A204.1 (cell line): ENCODE results near the gene HTR3C.
A peak's percentile ranks its signal among the peaks of the same experiment; 100 is the strongest.
"Not testable (repeated sequence)": the region's sequence is repeated elsewhere in the genome, so short reads cannot be mapped to it uniquely, and the experiment has no call there.

Source experiments
- FAIRE-seq: peaks from 2 replicates; lab custom pipeline; 2012; peaks lifted over from hg19 to GRCh38; lab: Jason Lieb, UNC

The HTR3C gene

GRCh38 chr3:184052767-184053166, at the start of gene HTR3C:
Gene HTR3C, plus strand, starts transcription at chr3:184053047. Its CDS starts 34 bp downstream, at chr3:184053081.
- FAIRE-seq = no peak

- FAIRE-seq = no peak
These were observed 49.5 kb upstream of the HTR3C start for GRCh38 chr3:184003187-184003967.

GRCh38 chr3:184004476-184004875, 48.4 kb upstream of the HTR3C start:
- FAIRE-seq = no peak

GRCh38 chr3:184005941-184006507, 46.8 kb upstream of the HTR3C start:
- no peak for FAIRE-seq

- not testable (repeated sequence) for FAIRE-seq
These were observed 45.6 kb upstream of the HTR3C start for GRCh38 chr3:184007143-184007813.

GRCh38 chr3:184008161-184008560, 44.7 kb upstream of the HTR3C start:
- no peak for FAIRE-seq

- FAIRE-seq = no peak
These were observed 41.5 kb upstream of the HTR3C start for GRCh38 chr3:184011230-184011876.

- no peak for FAIRE-seq
These were observed 40.6 kb upstream of the HTR3C start for GRCh38 chr3:184011937-184012889.

- no peak for FAIRE-seq
These were observed 37.3 kb upstream of the HTR3C start for GRCh38 chr3:184015381-184016019.

- FAIRE-seq = no peak
These were observed 36.7 kb upstream of the HTR3C start for GRCh38 chr3:184016169-184016570.

- no peak for FAIRE-seq
These were observed 35.8 kb upstream of the HTR3C start for GRCh38 chr3:184016811-184017671.

- peak; percentile 57 for FAIRE-seq
These were observed 35.0 kb upstream of the HTR3C start, which contains the start of gene ABCC5 for GRCh38 chr3:184017672-184018423. Gene ABCC5, minus strand, starts transcription at chr3:184017884. Its CDS starts 3,492 bp downstream, at chr3:184014392.

GRCh38 chr3:184018424-184018973, 34.3 kb upstream of the HTR3C start:
- no peak for FAIRE-seq

GRCh38 chr3:184022323-184022722, 30.5 kb upstream of the HTR3C start:
- FAIRE-seq = no peak

GRCh38 chr3:184025256-184025655, 27.6 kb upstream of the HTR3C start:
- FAIRE-seq = not testable (repeated sequence)

- FAIRE-seq = not testable (repeated sequence)
These were observed 24.5 kb upstream of the HTR3C start for GRCh38 chr3:184028275-184028890.

GRCh38 chr3:184029443-184029842, 23.4 kb upstream of the HTR3C start:
- no peak for FAIRE-seq

- no peak for FAIRE-seq
These were observed 22.3 kb upstream of the HTR3C start for GRCh38 chr3:184030536-184030935.
